Nephron (organoid): ENCODE data around the gene MEFV.

Experiments
- H3K27ac Mint-ChIP-seq, 3 experiments: 2 replicates each; pipeline ENCODE4 v1.8.0; 2020; ENCODE audit warnings: mixed read lengths in 3 of 3, mild to moderate bottlenecking in 2 of 3, moderate library complexity in 1 of 3
- H3K27me3 Mint-ChIP-seq: 2 replicates; pipeline ENCODE4 v1.8.0; 2021; ENCODE audit warnings: low read depth, mild to moderate bottlenecking, moderate library complexity, mixed read lengths
- H3K36me3 Mint-ChIP-seq: 2 replicates; pipeline ENCODE4 v1.8.0; 2020; ENCODE audit warnings: low read depth, mixed read lengths
- H3K4me1 Mint-ChIP-seq: 2 replicates; pipeline ENCODE4 v1.8.0; 2020; ENCODE audit warnings: mixed read lengths
- H3K4me3 Mint-ChIP-seq, 3 experiments: 2 replicates each; pipeline ENCODE4 v1.8.0; 2020; ENCODE audit warnings: mild to moderate bottlenecking in 3 of 3, mixed read lengths in 3 of 3, moderate library complexity in 2 of 3
- H3K9me3 Mint-ChIP-seq: 2 replicates; pipeline ENCODE4 v1.8.0; 2020; ENCODE audit warnings: mixed read lengths
- TF ChIP-seq, protein P1 (sequence below), 3 experiments: fragments of 200-600 bp; sonication (generic); IDR thresholded peaks; one replicate each; pipeline ENCODE4 v1.5.0; 2021; ENCODE audit warnings: antibody characterized with exemption in 3 of 3; ENCODE audit not compliant: unreplicated experiment in 3 of 3

Gene MEFV

DNA sequence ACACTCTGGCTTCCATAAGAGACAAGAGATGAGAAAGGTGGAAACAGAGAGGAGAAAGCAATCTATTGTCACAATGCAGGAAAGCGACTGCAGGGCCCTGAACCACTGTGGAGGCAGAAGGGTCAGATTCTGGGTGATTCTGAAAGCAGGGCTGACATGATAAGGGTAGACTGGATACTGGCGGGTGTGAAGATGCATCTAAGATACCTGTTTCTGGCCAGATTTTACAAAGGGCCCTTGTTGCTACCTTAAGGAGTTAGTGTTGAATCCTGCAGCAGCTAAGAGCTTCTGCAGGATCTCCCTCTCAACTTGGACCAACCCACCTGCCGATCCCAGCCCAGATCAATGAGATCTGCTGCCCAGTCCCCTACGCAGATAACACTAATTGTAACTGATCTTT, 6.1 kb upstream of the MEFV start:
- H3K36me3 Mint-ChIP-seq, result no peaks in the 10 kb centered on the region
- peak overlapping the region; percentile 60 to 74 (median 68) for H3K27ac Mint-ChIP-seq
- peaks cover 11% of the 10 kb centered on the region for H3K27me3 Mint-ChIP-seq
- peaks cover 4% of the 10 kb centered on the region for H3K4me1 Mint-ChIP-seq
- TF ChIP-seq, protein P1, sequence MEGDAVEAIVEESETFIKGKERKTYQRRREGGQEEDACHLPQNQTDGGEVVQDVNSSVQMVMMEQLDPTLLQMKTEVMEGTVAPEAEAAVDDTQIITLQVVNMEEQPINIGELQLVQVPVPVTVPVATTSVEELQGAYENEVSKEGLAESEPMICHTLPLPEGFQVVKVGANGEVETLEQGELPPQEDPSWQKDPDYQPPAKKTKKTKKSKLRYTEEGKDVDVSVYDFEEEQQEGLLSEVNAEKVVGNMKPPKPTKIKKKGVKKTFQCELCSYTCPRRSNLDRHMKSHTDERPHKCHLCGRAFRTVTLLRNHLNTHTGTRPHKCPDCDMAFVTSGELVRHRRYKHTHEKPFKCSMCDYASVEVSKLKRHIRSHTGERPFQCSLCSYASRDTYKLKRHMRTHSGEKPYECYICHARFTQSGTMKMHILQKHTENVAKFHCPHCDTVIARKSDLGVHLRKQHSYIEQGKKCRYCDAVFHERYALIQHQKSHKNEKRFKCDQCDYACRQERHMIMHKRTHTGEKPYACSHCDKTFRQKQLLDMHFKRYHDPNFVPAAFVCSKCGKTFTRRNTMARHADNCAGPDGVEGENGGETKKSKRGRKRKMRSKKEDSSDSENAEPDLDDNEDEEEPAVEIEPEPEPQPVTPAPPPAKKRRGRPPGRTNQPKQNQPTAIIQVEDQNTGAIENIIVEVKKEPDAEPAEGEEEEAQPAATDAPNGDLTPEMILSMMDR (IDR thresholded peaks at IDR 0.05; ENCODE audit: unreplicated experiment in 3 of 3), result no peak
- H3K4me3 Mint-ChIP-seq, result peak overlapping the region; percentile 84 to 94 (median 94)
- H3K9me3 Mint-ChIP-seq, result no peaks in the 10 kb centered on the region

DNA sequence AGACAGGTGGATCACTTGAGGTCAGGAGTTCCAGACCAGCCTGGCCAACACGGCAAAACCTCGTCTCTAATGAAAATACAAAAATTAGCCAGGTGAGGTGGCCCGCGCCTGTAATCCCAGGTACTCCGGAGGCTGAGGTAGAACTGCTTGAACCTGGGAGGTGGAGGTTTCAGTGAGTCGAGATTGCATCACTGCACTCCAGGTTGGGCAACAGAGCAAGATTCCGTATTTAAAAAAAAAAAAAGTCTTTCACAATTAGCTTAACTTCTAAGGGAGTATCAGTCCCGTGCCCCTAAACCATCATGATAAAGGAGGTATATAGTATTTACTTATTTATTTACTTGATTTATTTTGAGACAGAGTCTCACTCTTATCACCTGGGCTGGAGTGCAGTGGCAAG, 3.4 kb upstream of the MEFV start:
- Mint-ChIP-seq H3K4me3 (no peak overlapping the region), H3K27me3 (peaks cover 11% of the 10 kb centered on the region), H3K27ac (no peak overlapping the region), H3K9me3 (no peaks in the 10 kb centered on the region), H3K36me3 (no peaks in the 10 kb centered on the region), H3K4me1 (peaks cover 4% of the 10 kb centered on the region)
- TF ChIP-seq, protein P1 (IDR thresholded peaks at IDR 0.05; ENCODE audit: unreplicated experiment in 3 of 3), result no peak

DNA sequence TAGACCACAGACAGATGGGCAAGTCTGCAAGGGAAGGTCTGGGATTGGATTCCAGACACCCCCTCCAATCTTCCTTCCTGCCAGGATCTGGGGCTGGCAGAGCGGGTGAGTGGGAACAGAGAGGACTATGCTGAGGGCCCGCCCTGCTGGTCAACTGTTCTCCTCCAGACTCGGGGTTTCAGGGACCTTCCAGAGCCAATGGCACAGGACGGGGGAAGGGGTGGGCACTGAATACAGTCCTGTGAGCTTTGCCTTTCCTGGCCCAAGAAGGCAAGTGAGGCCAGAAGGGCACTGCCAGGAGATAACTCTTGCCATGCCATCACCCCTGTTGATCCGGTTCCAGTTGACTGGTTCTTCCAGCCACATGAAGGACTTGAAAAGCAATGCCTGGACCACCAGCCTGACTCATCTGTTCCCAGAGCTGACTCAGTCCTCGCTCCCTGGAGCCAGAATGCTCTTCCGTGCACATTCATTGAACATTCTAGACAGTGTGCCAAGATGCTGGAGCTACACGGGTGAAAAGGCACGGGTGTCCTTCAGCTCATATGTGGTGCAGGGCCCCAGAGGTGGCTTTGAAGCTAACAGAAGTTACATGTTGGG, 533 bp upstream of the MEFV start:
- Mint-ChIP-seq H3K27me3 (peaks cover 15% of the 10 kb centered on the region), H3K27ac (no peak overlapping the region), H3K9me3 (no peaks in the 10 kb centered on the region), H3K36me3 (no peaks in the 10 kb centered on the region), H3K4me3 (no peak overlapping the region), H3K4me1 (no peaks in the 10 kb centered on the region)
- TF ChIP-seq, protein P1 (IDR thresholded peaks at IDR 0.05; ENCODE audit: unreplicated experiment in 3 of 3), result no peak

DNA sequence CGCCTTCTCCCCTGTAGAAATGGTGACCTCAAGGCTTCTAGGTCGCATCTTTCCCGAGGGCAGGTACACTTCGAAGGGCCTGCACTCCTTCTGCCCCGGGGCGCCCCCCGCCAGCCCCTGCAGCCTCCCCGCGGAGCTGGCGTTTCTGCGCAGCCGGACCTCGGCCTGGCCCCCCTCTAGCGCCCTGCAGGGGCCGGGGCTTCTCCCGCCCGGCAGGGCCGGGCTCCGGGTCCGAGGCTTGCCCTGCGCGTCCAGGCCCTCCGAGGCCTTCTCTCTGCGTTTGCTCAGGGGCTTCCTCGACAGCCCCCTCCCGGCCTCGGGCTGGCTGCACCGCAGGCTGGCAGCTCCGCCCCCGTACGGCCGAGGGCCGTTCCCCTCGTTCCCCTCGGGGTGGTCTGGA, 2.1 kb downstream of the MEFV start:
- TF ChIP-seq, protein P1 (IDR thresholded peaks at IDR 0.05; ENCODE audit: unreplicated experiment in 3 of 3), result no peak
- H3K4me1 Mint-ChIP-seq, result no peaks in the 10 kb centered on the region
- no peak overlapping the region for H3K27ac Mint-ChIP-seq
- no peak overlapping the region for H3K4me3 Mint-ChIP-seq
- no peaks in the 10 kb centered on the region for H3K36me3 Mint-ChIP-seq
- H3K9me3 Mint-ChIP-seq, result peaks cover 2% of the 10 kb centered on the region
- H3K27me3 Mint-ChIP-seq, result peaks cover 18% of the 10 kb centered on the region

DNA sequence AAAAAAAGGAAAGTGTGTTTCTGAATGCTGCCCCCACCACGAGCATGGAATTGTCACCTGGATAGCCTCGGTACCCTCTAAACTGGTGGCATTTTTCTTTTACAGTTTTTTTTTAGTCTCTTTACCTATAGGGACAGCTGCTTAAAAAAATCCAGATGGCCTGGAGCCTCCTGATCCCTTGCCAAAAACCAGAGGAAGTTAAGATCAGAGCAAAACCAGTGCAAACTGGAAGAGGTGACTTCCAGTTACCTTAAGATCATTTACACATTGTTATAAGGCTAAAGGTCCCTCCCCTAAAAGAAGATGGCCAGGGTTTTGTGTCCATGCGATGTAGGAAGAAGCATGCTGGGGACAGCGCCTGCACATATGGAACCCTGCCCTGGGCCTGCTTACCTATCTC, 3.5 kb downstream of the MEFV start:
- Mint-ChIP-seq H3K4me1 (no peaks in the 10 kb centered on the region), H3K4me3 (no peak overlapping the region), H3K36me3 (no peaks in the 10 kb centered on the region), H3K9me3 (peaks cover 2% of the 10 kb centered on the region), H3K27ac (no peak overlapping the region), H3K27me3 (peaks cover 10% of the 10 kb centered on the region)
- TF ChIP-seq, protein P1 (IDR thresholded peaks at IDR 0.05; ENCODE audit: unreplicated experiment in 3 of 3), result no peak

DNA sequence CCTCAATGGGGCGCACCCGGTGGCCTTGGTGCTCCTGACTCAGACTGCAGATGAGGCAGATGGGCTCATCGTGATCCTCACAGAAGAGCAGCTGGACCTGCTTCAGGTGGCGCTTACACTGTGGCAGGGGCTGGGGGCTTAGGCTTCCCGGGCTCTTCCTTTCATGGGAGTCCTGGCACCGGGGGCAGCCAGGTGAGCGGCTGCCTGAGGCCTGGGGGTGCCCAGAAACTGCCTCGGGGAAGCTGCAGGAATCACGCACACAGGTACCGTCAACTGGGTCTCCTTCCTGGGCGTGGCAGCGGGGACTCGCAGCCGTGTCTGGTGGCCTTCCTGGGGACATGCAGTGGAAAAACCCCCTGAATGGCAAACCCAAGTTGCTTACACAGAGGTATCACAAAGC, 7.0 kb downstream of the MEFV start:
- Mint-ChIP-seq H3K9me3 (peaks cover 2% of the 10 kb centered on the region), H3K4me1 (no peaks in the 10 kb centered on the region), H3K36me3 (no peaks in the 10 kb centered on the region), H3K27ac (no peak overlapping the region), H3K4me3 (no peak overlapping the region), H3K27me3 (peaks cover 22% of the 10 kb centered on the region)
- TF ChIP-seq, protein P1 (IDR thresholded peaks at IDR 0.05; ENCODE audit: unreplicated experiment in 3 of 3), result no peak
